ENCODE results near the gene MEP1B.

The MEP1B gene

GRCh38 chr18:32252141-32252860 is 62.5 kb downstream of the MEP1B start:
- Histone ChIP-seq H3K9me3 (ENCODE audit: low read length) (no peaks in the 10 kb centered on the region), H3K9ac (ENCODE audit: low read length) (no peak overlapping the region), H3K27ac (ENCODE audit: low read depth, low read length) (no peak overlapping the region), H3K4me1 (ENCODE audit: insufficient read depth, low read length) (no peaks in the 10 kb centered on the region), H3K27me3 (ENCODE audit: control insufficient read depth in 1 of 2, insufficient read depth in 2 of 2, low read length in 2 of 2) (no peaks in the 10 kb centered on the region), H3K36me3 (ENCODE audit: insufficient read depth, low read length) (no peaks in the 10 kb centered on the region), H3K4me3 (ENCODE audit: low read depth in 1 of 2, low read length in 2 of 2) (no peak overlapping the region)

GRCh38 chr18:32255570-32255969 is 65.7 kb downstream of the MEP1B start:
- H3K27me3 ChIP-seq (ENCODE audit: control insufficient read depth in 1 of 2, insufficient read depth in 2 of 2, low read length in 2 of 2) = no peaks in the 10 kb centered on the region
- no peak overlapping the region for H3K9ac ChIP-seq (ENCODE audit: low read length)
- no peaks in the 10 kb centered on the region for H3K4me1 ChIP-seq (ENCODE audit: insufficient read depth, low read length)
- H3K36me3 ChIP-seq (ENCODE audit: insufficient read depth, low read length) = no peaks in the 10 kb centered on the region
- no peak overlapping the region for H3K4me3 ChIP-seq (ENCODE audit: low read depth in 1 of 2, low read length in 2 of 2)
- H3K9me3 ChIP-seq (ENCODE audit: low read length) = no peaks in the 10 kb centered on the region
- H3K27ac ChIP-seq (ENCODE audit: low read depth, low read length) = no peak overlapping the region

- Histone ChIP-seq H3K27ac (ENCODE audit: low read depth, low read length) (no peak overlapping the region), H3K9ac (ENCODE audit: low read length) (no peak overlapping the region), H3K27me3 (ENCODE audit: control insufficient read depth in 1 of 2, insufficient read depth in 2 of 2, low read length in 2 of 2) (no peaks in the 10 kb centered on the region), H3K9me3 (ENCODE audit: low read length) (no peaks in the 10 kb centered on the region), H3K36me3 (ENCODE audit: insufficient read depth, low read length) (no peaks in the 10 kb centered on the region), H3K4me3 (ENCODE audit: low read depth in 1 of 2, low read length in 2 of 2) (no peak overlapping the region), H3K4me1 (ENCODE audit: insufficient read depth, low read length) (no peaks in the 10 kb centered on the region)
Observed at GRCh38 chr18:32257084-32257785, 67.4 kb downstream of the MEP1B start.

GRCh38 chr18:32258148-32258547 is 68.3 kb downstream of the MEP1B start:
- Histone ChIP-seq H3K9ac (ENCODE audit: low read length) (no peak overlapping the region), H3K36me3 (ENCODE audit: insufficient read depth, low read length) (no peaks in the 10 kb centered on the region), H3K4me1 (ENCODE audit: insufficient read depth, low read length) (no peaks in the 10 kb centered on the region), H3K27ac (ENCODE audit: low read depth, low read length) (no peak overlapping the region), H3K27me3 (ENCODE audit: control insufficient read depth in 1 of 2, insufficient read depth in 2 of 2, low read length in 2 of 2) (no peaks in the 10 kb centered on the region), H3K9me3 (ENCODE audit: low read length) (no peaks in the 10 kb centered on the region), H3K4me3 (ENCODE audit: low read depth in 1 of 2, low read length in 2 of 2) (no peak overlapping the region)

- Histone ChIP-seq H3K9me3 (ENCODE audit: low read length) (no peaks in the 10 kb centered on the region), H3K36me3 (ENCODE audit: insufficient read depth, low read length) (no peaks in the 10 kb centered on the region), H3K4me3 (ENCODE audit: low read depth in 1 of 2, low read length in 2 of 2) (no peak overlapping the region), H3K4me1 (ENCODE audit: insufficient read depth, low read length) (no peaks in the 10 kb centered on the region), H3K9ac (ENCODE audit: low read length) (no peak overlapping the region), H3K27ac (ENCODE audit: low read depth, low read length) (no peak overlapping the region), H3K27me3 (ENCODE audit: control insufficient read depth in 1 of 2, insufficient read depth in 2 of 2, low read length in 2 of 2) (no peaks in the 10 kb centered on the region)
Observed at GRCh38 chr18:32258558-32259204, 68.8 kb downstream of the MEP1B start.

- Histone ChIP-seq H3K27me3 (ENCODE audit: control insufficient read depth in 1 of 2, insufficient read depth in 2 of 2, low read length in 2 of 2) (no peaks in the 10 kb centered on the region), H3K36me3 (ENCODE audit: insufficient read depth, low read length) (no peaks in the 10 kb centered on the region), H3K4me3 (ENCODE audit: low read depth in 1 of 2, low read length in 2 of 2) (no peak overlapping the region), H3K9ac (ENCODE audit: low read length) (no peak overlapping the region), H3K9me3 (ENCODE audit: low read length) (no peaks in the 10 kb centered on the region), H3K27ac (ENCODE audit: low read depth, low read length) (no peak overlapping the region), H3K4me1 (ENCODE audit: insufficient read depth, low read length) (no peaks in the 10 kb centered on the region)
Observed at GRCh38 chr18:32259553-32259952, 69.7 kb downstream of the MEP1B start.

- no peak overlapping the region for H3K4me3 ChIP-seq (ENCODE audit: low read depth in 1 of 2, low read length in 2 of 2)
- H3K27ac ChIP-seq (ENCODE audit: low read depth, low read length) = no peak overlapping the region
- no peaks in the 10 kb centered on the region for H3K27me3 ChIP-seq (ENCODE audit: control insufficient read depth in 1 of 2, insufficient read depth in 2 of 2, low read length in 2 of 2)
- H3K9me3 ChIP-seq (ENCODE audit: low read length) = no peaks in the 10 kb centered on the region
- no peak overlapping the region for H3K9ac ChIP-seq (ENCODE audit: low read length)
- no peaks in the 10 kb centered on the region for H3K4me1 ChIP-seq (ENCODE audit: insufficient read depth, low read length)
- no peaks in the 10 kb centered on the region for H3K36me3 ChIP-seq (ENCODE audit: insufficient read depth, low read length)
Observed at GRCh38 chr18:32261003-32261402, 71.2 kb downstream of the MEP1B start.

GRCh38 chr18:32262092-32262491 is 72.3 kb downstream of the MEP1B start:
- H3K27me3 ChIP-seq (ENCODE audit: control insufficient read depth in 1 of 2, insufficient read depth in 2 of 2, low read length in 2 of 2) = no peaks in the 10 kb centered on the region
- H3K27ac ChIP-seq (ENCODE audit: low read depth, low read length) = no peak overlapping the region
- no peaks in the 10 kb centered on the region for H3K4me1 ChIP-seq (ENCODE audit: insufficient read depth, low read length)
- H3K36me3 ChIP-seq (ENCODE audit: insufficient read depth, low read length) = no peaks in the 10 kb centered on the region
- H3K9ac ChIP-seq (ENCODE audit: low read length) = no peak overlapping the region
- no peak overlapping the region for H3K4me3 ChIP-seq (ENCODE audit: low read depth in 1 of 2, low read length in 2 of 2)
- no peaks in the 10 kb centered on the region for H3K9me3 ChIP-seq (ENCODE audit: low read length)

- H3K4me3 ChIP-seq (ENCODE audit: low read depth in 1 of 2, low read length in 2 of 2) = no peak overlapping the region
- no peak overlapping the region for H3K27ac ChIP-seq (ENCODE audit: low read depth, low read length)
- no peak overlapping the region for H3K9ac ChIP-seq (ENCODE audit: low read length)
- H3K36me3 ChIP-seq (ENCODE audit: insufficient read depth, low read length) = peaks cover 16% of the 10 kb centered on the region
- no peaks in the 10 kb centered on the region for H3K9me3 ChIP-seq (ENCODE audit: low read length)
- no peaks in the 10 kb centered on the region for H3K4me1 ChIP-seq (ENCODE audit: insufficient read depth, low read length)
- H3K27me3 ChIP-seq (ENCODE audit: control insufficient read depth in 1 of 2, insufficient read depth in 2 of 2, low read length in 2 of 2) = no peaks in the 10 kb centered on the region
Observed at GRCh38 chr18:32264401-32264800, 74.6 kb downstream of the MEP1B start.

- H3K9ac ChIP-seq (ENCODE audit: low read length) = no peak overlapping the region
- no peaks in the 10 kb centered on the region for H3K9me3 ChIP-seq (ENCODE audit: low read length)
- no peaks in the 10 kb centered on the region for H3K27me3 ChIP-seq (ENCODE audit: control insufficient read depth in 1 of 2, insufficient read depth in 2 of 2, low read length in 2 of 2)
- H3K36me3 ChIP-seq (ENCODE audit: insufficient read depth, low read length) = peaks cover 24% of the 10 kb centered on the region
- H3K27ac ChIP-seq (ENCODE audit: low read depth, low read length) = no peak overlapping the region
- H3K4me1 ChIP-seq (ENCODE audit: insufficient read depth, low read length) = no peaks in the 10 kb centered on the region
- no peak overlapping the region for H3K4me3 ChIP-seq (ENCODE audit: low read depth in 1 of 2, low read length in 2 of 2)
Observed at GRCh38 chr18:32267463-32267862, 77.6 kb downstream of the MEP1B start.

Measured in muscle layer of colon (tissue), 2 donors.